ENCODE data around the gene CYB561D1. TPM values are rescaled to one million over a fixed set of nuclear protein-coding genes. Genes with fewer than 3 reads are reported as not detected.
A peak's percentile ranks its signal among the peaks of the same experiment; 100 is the strongest.

CYB561D1 gene
- total and polyA plus RNA-seq, 2 of the 13 experiments (the other 11 are each of a cell fraction or from before 2014, with no cell fraction given): 3.9 to 4.1 TPM

- TF ChIP-seq, protein P1, sequence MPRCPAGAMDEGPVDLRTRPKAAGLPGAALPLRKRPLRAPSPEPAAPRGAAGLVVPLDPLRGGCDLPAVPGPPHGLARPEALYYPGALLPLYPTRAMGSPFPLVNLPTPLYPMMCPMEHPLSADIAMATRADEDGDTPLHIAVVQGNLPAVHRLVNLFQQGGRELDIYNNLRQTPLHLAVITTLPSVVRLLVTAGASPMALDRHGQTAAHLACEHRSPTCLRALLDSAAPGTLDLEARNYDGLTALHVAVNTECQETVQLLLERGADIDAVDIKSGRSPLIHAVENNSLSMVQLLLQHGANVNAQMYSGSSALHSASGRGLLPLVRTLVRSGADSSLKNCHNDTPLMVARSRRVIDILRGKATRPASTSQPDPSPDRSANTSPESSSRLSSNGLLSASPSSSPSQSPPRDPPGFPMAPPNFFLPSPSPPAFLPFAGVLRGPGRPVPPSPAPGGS (CRISPR knock-in tag; IDR thresholded peaks at IDR 0.05): no peak
- TF ChIP-seq, protein P2, sequence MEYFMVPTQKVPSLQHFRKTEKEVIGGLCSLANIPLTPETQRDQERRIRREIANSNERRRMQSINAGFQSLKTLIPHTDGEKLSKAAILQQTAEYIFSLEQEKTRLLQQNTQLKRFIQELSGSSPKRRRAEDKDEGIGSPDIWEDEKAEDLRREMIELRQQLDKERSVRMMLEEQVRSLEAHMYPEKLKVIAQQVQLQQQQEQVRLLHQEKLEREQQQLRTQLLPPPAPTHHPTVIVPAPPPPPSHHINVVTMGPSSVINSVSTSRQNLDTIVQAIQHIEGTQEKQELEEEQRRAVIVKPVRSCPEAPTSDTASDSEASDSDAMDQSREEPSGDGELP (IDR thresholded peaks at IDR 0.05; ENCODE audit: borderline replicate concordance, low read depth): peak; percentile 6; the same call in 1 of the 2 replicates
- TF ChIP-seq ZKSCAN5 (CRISPR knock-in tag; IDR thresholded peaks at IDR 0.05) (peak; percentile 94), HNRNPK (IDR thresholded peaks at IDR 0.05; ENCODE audit: low read depth, low read length, poor library complexity, severe bottlenecking) (no peak), CHCHD3 (CRISPR knock-in tag; IDR thresholded peaks at IDR 0.05) (0 out of 2 replicates have a peak, but pooled peaks have one; percentile 70), ZSCAN22 (CRISPR knock-in tag; IDR thresholded peaks at IDR 0.05) (no peak), YEATS2 (CRISPR knock-in tag; IDR thresholded peaks at IDR 0.05; ENCODE audit: borderline replicate concordance) (peak; percentile 86; the same call in 1 of the 2 replicates), ZNF232 (CRISPR knock-in tag; IDR thresholded peaks at IDR 0.05; ENCODE audit: borderline replicate concordance) (no peak), KAT8 (CRISPR knock-in tag; IDR thresholded peaks at IDR 0.05) (peak; percentile 95), KDM1A (CRISPR knock-in tag; IDR thresholded peaks at IDR 0.05) (no peak), ZNF224 (CRISPR knock-in tag; IDR thresholded peaks at IDR 0.05) (peak; percentile 78; the same call in 1 of the 2 replicates), SMAD3 (CRISPR knock-in tag; IDR thresholded peaks at IDR 0.05) (peak; percentile 24; the same call in 1 of the 2 replicates), YY1 (IDR thresholded peaks at IDR 0.05; ENCODE audit: insufficient read depth, insufficient replicate concordance, low read depth, low read length) (peak; percentile 70), RAD51 (IDR thresholded peaks at IDR 0.05; ENCODE audit: borderline replicate concordance) (no peak), HNF4G (IDR thresholded peaks at IDR 0.05; ENCODE audit: borderline replicate concordance, low read depth, low read length) (no peak), HNF4G (CRISPR knock-in tag; IDR thresholded peaks at IDR 0.05; ENCODE audit: borderline replicate concordance, low read depth) (no peak; the same call in 1 of the 2 replicates)
- TF ChIP-seq, protein P3, sequence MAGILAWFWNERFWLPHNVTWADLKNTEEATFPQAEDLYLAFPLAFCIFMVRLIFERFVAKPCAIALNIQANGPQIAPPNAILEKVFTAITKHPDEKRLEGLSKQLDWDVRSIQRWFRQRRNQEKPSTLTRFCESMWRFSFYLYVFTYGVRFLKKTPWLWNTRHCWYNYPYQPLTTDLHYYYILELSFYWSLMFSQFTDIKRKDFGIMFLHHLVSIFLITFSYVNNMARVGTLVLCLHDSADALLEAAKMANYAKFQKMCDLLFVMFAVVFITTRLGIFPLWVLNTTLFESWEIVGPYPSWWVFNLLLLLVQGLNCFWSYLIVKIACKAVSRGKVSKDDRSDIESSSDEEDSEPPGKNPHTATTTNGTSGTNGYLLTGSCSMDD (CRISPR knock-in tag; IDR thresholded peaks at IDR 0.05): no peak
- TF ChIP-seq, protein P4, sequence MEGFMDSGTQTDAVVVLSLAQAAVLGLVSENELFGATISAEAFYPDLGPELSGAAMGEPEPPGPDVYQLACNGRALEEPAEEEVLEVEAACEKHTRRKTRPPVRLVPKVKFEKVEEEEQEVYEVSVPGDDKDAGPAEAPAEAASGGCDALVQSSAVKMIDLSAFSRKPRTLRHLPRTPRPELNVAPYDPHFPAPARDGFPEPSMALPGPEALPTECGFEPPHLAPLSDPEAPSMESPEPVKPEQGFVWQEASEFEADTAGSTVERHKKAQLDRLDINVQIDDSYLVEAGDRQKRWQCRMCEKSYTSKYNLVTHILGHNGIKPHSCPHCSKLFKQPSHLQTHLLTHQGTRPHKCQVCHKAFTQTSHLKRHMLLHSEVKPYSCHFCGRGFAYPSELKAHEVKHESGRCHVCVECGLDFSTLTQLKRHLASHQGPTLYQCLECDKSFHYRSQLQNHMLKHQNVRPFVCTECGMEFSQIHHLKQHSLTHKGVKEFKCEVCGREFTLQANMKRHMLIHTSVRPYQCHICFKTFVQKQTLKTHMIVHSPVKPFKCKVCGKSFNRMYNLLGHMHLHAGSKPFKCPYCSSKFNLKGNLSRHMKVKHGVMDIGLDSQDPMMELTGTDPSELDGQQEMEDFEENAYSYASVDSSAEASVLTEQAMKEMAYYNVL (CRISPR knock-in tag; IDR thresholded peaks at IDR 0.05; ENCODE audit: borderline replicate concordance): 0 out of 2 replicates have a peak, but pooled peaks have one; percentile 39
- TF ChIP-seq, protein P5, sequence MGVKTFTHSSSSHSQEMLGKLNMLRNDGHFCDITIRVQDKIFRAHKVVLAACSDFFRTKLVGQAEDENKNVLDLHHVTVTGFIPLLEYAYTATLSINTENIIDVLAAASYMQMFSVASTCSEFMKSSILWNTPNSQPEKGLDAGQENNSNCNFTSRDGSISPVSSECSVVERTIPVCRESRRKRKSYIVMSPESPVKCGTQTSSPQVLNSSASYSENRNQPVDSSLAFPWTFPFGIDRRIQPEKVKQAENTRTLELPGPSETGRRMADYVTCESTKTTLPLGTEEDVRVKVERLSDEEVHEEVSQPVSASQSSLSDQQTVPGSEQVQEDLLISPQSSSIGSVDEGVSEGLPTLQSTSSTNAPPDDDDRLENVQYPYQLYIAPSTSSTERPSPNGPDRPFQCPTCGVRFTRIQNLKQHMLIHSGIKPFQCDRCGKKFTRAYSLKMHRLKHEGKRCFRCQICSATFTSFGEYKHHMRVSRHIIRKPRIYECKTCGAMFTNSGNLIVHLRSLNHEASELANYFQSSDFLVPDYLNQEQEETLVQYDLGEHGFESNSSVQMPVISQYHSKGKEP (CRISPR knock-in tag; IDR thresholded peaks at IDR 0.05): no peak
- TF ChIP-seq, protein P6, sequence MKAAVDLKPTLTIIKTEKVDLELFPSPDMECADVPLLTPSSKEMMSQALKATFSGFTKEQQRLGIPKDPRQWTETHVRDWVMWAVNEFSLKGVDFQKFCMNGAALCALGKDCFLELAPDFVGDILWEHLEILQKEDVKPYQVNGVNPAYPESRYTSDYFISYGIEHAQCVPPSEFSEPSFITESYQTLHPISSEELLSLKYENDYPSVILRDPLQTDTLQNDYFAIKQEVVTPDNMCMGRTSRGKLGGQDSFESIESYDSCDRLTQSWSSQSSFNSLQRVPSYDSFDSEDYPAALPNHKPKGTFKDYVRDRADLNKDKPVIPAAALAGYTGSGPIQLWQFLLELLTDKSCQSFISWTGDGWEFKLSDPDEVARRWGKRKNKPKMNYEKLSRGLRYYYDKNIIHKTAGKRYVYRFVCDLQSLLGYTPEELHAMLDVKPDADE (CRISPR knock-in tag; IDR thresholded peaks at IDR 0.05): peak; percentile 60; the same call in 1 of the 2 replicates
These were observed 54.7 kb downstream of the CYB561D1 start, which contains the start of gene GNAI3 (continued) for GRCh38 chr1:109548321-109549267.
